ENCODE data around the gene BTLA.
"Not testable (repeated sequence)": the region's sequence is repeated elsewhere in the genome, so short reads cannot be mapped to it uniquely, and the experiment has no call there.

BTLA gene

GRCh38 chr3:112491373-112491772, 7.9 kb downstream of the BTLA start:
- no peak for DNase-seq (ENCODE audit: low read depth in 3 of 3)

DNA sequence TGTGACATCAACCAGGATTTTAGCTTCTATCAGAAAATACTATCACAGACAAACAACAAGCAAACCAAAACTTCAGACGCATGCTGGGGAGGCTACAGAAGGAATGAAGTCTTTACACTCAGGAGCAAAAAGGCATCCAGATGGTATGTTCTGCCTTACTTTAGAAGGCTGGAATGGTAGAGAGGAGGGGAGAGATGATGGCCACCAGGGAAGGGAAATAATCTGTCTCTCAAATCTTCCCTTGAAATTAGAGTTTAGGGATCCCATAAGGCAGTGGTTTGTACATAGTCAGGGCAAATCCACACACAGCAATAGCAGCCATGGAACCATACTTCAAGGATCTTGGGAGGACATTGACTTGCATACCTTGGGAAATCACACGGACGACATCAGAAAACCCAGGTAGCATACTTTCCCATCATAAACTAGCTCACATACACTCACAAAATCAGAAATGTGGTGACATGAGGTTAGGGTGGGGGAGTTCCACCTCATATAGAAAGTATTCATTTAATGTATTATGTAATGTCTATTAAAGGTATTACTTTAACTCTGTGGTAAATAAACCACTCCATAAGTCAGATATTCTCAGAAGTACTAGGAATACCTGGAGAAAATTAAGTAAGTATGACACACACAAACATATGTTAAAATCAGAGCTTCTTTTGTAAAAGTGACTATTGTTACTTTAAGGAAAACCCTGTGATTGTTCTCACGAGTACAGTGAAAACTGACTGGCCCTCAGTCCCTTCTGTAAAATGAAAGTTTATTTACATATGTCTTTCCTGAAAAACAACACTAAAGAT, 9.4 kb downstream of the BTLA start:
- DNase-seq (ENCODE audit: low read depth in 3 of 3): no peak

- DNase-seq (ENCODE audit: low read depth in 3 of 3): no peak
Observed at GRCh38 chr3:112486811-112487505, 12.3 kb downstream of the BTLA start.

- no peak for DNase-seq (ENCODE audit: low read depth in 3 of 3)
Observed at GRCh38 chr3:112484352-112484751, 14.9 kb downstream of the BTLA start.

DNA sequence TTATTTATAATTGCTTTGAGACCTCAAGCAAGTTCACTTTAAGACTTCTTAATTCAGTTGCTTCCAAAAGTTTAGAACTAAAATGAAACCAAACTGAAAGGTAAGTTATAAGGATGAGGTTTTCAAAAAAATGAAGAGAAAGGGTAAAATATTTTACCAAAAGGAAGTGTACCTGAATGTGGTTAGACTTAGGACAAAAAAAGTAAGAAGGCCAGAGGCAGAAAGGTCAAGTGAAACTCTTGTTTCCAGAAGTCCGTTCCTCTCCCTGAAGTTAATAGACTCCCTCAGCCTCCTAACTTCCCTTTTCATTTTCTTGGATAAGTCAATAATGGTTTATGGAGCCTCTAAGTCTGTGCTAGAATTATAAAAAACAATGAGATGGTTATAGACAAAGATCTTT, 16.6 kb downstream of the BTLA start:
- DNase-seq (ENCODE audit: low read depth in 3 of 3): no peak

- no peak for DNase-seq (ENCODE audit: low read depth in 3 of 3)
Observed at GRCh38 chr3:112481302-112481721, 18.0 kb downstream of the BTLA start.

DNA sequence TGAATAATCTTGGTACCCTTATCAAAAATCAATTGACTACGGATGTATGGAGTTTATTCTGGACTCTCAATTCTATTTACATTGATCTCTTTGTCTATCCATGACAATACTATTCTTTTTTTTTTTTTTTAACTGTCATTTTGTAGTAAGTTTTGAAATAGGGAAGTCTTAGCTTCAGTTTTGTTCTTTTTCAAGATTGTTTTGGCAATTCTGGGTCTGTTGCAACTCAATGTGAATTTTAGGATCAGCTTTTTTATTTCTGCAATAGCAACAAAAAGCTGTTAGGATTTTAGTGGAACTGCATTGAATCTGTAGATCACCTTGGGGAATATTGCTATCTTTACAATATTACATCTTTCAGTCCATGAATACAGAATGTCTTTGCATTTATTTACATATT, 21.4 kb downstream of the BTLA start:
- DNase-seq (ENCODE audit: low read depth in 3 of 3): no peak

GRCh38 chr3:112476346-112476745, 22.9 kb downstream of the BTLA start:
- no peak for DNase-seq (ENCODE audit: low read depth in 3 of 3)

GRCh38 chr3:112474796-112475195, 24.5 kb downstream of the BTLA start:
- DNase-seq (ENCODE audit: low read depth in 3 of 3): no peak

DNA sequence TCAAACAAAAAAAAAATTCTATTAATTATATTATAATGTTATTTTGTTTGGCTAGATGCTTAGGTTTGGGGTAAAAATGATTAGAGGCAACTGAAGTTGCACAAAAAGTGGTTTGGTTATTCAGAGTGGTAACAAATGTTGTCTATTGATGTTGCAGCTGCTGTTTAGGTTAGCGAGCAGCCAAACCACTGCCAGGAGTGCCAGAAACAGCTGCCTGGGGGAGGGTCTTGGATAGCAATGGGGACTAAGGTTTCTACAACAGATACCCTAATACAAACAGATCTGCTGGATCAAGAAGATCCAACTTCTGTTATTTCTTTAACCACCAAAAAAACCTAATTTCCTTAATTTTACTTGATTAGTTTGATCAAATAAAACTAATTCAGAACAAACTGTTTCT, 26.6 kb downstream of the BTLA start:
- no peak for DNase-seq (ENCODE audit: low read depth in 3 of 3)

DNA sequence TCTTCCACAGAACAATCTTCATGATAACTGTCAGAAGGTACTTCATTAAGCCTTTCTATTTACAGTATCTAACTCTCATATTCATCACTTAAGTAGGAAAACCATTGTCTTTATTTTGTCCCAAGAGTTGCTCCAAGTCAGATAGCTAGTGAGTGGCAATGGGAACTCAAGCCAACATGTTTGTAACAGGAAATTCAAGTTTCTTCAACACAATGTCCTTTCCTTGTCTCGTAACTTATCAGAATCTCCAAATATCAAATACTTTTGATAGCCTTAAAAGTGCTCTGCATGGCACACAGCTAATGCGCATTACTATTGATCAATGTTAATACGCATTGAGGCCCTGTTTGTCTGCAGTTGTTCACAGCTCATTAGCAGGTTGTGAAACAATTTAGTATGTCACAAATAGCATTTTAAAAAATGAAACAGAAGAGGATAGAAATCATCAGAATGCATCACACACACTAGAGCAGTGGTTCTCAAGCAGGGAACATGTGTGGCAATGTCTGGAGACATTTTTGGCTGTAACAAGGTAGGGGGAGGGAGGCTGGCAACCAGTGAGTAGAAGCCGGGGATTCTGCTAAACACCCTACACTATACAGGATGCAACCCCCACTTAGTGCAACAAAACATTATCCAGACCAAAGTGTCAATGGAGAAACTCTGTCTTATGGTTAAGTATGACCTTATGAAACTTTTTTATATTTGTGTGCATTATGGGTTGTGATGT, 27.5 kb downstream of the BTLA start:
- DNase-seq (ENCODE audit: low read depth in 3 of 3): no peak

- DNase-seq (ENCODE audit: low read depth in 3 of 3): no peak
Observed at GRCh38 chr3:112470788-112471187, 28.5 kb downstream of the BTLA start.

DNA sequence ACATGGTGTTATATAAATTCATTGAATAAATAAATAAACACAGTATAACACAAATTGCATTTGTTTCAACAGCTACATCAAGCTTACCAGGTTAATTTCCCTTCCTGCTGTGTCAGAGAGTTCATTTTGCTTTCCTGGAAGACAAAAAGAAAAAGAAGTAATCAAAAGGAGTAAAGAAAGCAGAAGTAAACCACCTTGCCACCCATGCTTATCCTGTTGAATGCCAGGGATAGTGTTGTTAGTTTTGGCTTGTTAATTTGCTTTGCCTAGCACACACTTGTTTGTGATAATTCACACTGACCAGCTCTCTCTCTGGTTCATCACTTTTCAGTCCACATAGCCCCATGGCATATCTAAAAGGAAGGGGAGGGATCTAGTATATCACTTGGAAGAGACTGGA, 29.6 kb downstream of the BTLA start:
- no peak for DNase-seq (ENCODE audit: low read depth in 3 of 3)

- DNase-seq (ENCODE audit: low read depth in 3 of 3): no peak
Observed at GRCh38 chr3:112467539-112467938, 31.7 kb downstream of the BTLA start.

DNA sequence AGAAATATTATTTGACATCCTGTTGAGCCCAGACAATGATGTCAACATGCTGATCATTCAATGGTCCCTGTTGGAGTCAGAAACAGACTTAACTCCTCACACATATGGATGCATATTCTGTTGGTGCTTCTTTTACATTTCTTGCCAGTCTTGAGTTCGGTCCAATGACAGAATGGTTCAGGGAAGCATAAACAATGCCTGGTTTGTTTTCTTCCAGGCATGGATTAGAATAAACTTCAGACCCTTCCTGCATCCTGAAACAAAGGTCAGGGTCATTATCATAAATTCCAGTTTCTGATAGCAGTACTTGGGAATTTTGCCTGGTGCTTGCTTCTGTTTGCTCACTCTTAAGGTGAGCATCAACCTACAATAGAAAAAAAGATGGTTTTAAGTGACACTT, 33.3 kb downstream of the BTLA start:
- no peak for DNase-seq (ENCODE audit: low read depth in 3 of 3)

- no peak for DNase-seq (ENCODE audit: low read depth in 3 of 3)
Observed at GRCh38 chr3:112464264-112464663, 35.0 kb downstream of the BTLA start.

GRCh38 chr3:112463250-112463649, 36.0 kb downstream of the BTLA start:
- no peak for DNase-seq (ENCODE audit: low read depth in 3 of 3)

DNA sequence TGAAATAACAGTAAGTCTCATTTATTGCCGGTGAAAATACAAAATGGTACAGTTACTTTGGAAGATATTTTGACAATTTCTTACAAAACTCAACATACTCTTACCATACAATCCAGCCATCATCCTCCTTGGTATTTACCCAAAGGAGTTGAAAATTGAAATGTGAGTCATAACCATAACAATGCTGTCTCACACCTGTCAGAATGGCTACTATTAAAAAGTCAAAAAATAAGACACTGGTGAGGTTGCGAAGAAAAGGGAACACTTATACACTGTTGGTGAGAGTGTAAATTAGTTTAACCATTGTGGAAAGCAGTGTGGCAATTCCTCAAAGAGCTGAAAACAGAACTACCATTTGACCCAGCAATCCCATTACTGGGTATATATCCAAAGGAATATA, 37.5 kb downstream of the BTLA start:
- DNase-seq (ENCODE audit: low read depth in 3 of 3): not testable (repeated sequence)

DNA sequence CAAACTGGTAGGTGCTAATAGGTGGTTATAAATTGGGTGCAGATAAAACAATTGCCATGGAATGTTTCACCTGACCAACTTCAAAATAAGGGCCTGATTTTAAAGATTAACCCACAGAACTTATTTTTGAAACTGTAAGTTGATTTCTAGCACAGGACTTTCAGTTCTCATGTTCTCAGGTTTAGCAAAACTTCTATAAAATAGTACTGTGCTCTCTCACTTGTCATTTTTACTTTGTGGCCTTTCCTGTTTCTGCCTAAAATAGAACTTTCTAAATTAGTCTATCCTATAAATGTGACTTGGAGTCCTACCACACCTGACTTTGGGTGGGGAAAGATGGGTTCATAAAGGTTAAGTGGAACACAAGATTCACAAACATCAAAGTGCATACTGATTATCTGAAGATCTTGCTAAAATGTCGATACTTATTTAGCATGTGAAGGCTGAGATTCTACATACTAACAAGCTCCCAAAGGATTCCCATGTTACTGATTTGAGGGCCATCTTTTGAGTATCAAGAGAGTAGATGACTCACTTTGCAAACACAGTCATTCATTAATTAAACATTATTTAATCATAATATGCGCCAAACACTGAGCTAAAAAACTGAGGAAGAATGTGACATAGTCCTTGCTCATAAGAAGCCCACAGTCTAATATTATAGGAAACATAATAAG, 38.6 kb downstream of the BTLA start:
- DNase-seq (ENCODE audit: low read depth in 3 of 3): no peak

DNA sequence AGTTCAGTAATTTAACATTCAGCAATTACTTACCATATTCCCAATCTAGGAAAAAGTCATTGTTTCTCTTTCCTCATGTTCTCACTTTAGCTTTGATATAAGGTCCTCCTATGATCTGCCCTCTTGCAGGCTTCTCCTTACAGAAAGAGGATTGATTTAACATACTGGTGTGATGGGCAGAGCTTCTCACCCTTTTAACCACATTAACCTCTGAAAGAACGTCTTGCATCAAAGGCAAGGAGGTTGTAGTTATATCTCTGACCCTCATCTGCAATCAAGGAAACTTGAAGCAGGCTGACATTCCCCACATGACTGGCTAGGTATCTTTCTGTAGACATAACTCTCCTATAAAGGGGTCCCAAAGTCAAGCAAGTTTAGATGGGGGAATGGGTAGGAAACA, 39.5 kb downstream of the BTLA start:
- DNase-seq (ENCODE audit: low read depth in 3 of 3): no peak

DNA sequence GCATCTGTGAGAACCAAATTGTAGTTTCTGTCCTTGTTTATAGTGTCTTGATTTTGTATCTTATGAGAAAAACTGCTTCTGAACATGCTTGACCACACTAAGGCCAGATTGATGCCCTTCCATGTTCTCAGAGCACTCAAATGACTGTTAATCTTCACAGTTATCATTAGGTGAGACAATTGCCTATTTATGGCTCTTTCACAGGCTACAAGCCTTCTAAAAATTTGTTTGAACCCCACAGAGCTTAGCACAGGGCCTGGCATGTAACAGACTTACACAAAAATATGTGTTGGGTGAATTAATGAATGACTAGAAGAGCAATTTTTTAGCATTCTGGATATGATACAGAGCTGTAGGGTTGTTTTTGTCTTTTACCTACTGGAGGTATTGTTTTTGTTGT, 43.1 kb downstream of the BTLA start:
- DNase-seq (ENCODE audit: low read depth in 3 of 3): no peak

DNA sequence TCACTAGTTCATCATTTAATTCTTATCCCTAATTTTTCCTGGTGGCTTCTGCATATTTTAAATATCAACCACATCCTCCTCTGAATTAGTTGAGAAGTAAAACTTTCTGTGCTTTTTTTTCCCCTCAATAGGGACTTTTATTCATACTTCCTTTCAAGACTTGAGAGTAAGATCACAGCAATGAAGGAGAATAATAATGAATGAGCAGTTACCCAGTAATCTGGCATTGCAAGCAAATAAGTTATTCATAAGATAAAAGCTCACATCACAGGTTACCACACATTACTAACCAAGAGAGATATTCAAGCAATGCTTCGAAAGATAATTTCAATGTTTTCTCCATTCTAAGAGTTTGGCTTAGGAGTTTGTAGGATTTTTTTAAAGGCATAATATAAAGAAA, 50.3 kb downstream of the BTLA start:
- DNase-seq (ENCODE audit: low read depth in 3 of 3): no peak
